HG03064 (cell line): ENCODE measurements around the gene MBD4.
"Not testable (repeated sequence)": the region's sequence is repeated elsewhere in the genome, so short reads cannot be mapped to it uniquely, and the experiment has no call there.

Experiments
- ATAC-seq: cut with Tn5 transposase; IDR thresholded peaks from one replicate; pipeline ENCODE4 v1.9.1; 2021; ENCODE audit warnings: low read depth; ENCODE audit not compliant: unreplicated experiment

Gene MBD4

GRCh38 chr3:129439817-129440617, at the start of gene MBD4, which contains the start of gene IFT122:
Gene MBD4, minus strand, starts transcription at chr3:129439948. Its CDS starts 115 bp downstream, at chr3:129439833.
Gene IFT122, plus strand, starts transcription at chr3:129440224. Its CDS starts 107 bp downstream, at chr3:129440331.
- peak; percentile 78 for ATAC-seq

GRCh38 chr3:129489258-129489657, 49.5 kb upstream of the MBD4 start:
- ATAC-seq, result not testable (repeated sequence)

- ATAC-seq, result not testable (repeated sequence)
Observed at GRCh38 chr3:129487868-129488335, 48.2 kb upstream of the MBD4 start.

- ATAC-seq, result no peak
Observed at GRCh38 chr3:129487183-129487867, 47.6 kb upstream of the MBD4 start.

- no peak for ATAC-seq
Observed at GRCh38 chr3:129486664-129487035, 46.9 kb upstream of the MBD4 start.

- ATAC-seq, result no peak
Observed at GRCh38 chr3:129485721-129486663, 46.2 kb upstream of the MBD4 start.

GRCh38 chr3:129485146-129485545, 45.4 kb upstream of the MBD4 start:
- ATAC-seq, result not testable (repeated sequence)

GRCh38 chr3:129483870-129484269, 44.1 kb upstream of the MBD4 start:
- ATAC-seq, result no peak

GRCh38 chr3:129482721-129483120, 43.0 kb upstream of the MBD4 start:
- ATAC-seq, result no peak

- ATAC-seq, result no peak
Observed at GRCh38 chr3:129481766-129482332, 42.1 kb upstream of the MBD4 start.

GRCh38 chr3:129481225-129481765, 41.5 kb upstream of the MBD4 start:
- ATAC-seq, result not testable (repeated sequence)

- ATAC-seq, result no peak
Observed at GRCh38 chr3:129476586-129476985, 36.8 kb upstream of the MBD4 start.

GRCh38 chr3:129475863-129476262, 36.1 kb upstream of the MBD4 start:
- ATAC-seq, result no peak

- no peak for ATAC-seq
Observed at GRCh38 chr3:129474984-129475804, 35.4 kb upstream of the MBD4 start.

- no peak for ATAC-seq
Observed at GRCh38 chr3:129473769-129474152, 34.0 kb upstream of the MBD4 start.

- no peak for ATAC-seq
Observed at GRCh38 chr3:129473067-129473768, 33.5 kb upstream of the MBD4 start.

GRCh38 chr3:129470861-129471260, 31.1 kb upstream of the MBD4 start:
- ATAC-seq, result no peak

GRCh38 chr3:129469026-129469425, 29.3 kb upstream of the MBD4 start:
- ATAC-seq, result no peak

- no peak for ATAC-seq
Observed at GRCh38 chr3:129467932-129468331, 28.2 kb upstream of the MBD4 start.
